H1 (cell line): ENCODE data around the gene TDRKH. TPM values are rescaled to one million over a fixed set of nuclear protein-coding genes. Genes with fewer than 3 reads are reported as not detected.

Source experiments
- ASH2L ChIP-seq: fragments of 200-600, 300-600 bp; sonication (generic); IDR thresholded peaks from one replicate; pipeline ENCODE4 v1.7.1; 2017; ENCODE audit warnings: low read length
- CHD1 ChIP-seq: IDR thresholded peaks from 2 replicates; pipeline ENCODE4 v1.6.1; 2012; ENCODE audit warnings: low read depth, low read length, improper control_type of control experiment
- CHD7 ChIP-seq: fragments of 300-600 bp; sonication (generic); IDR thresholded peaks from 2 replicates; pipeline ENCODE4 v1.7.1; 2012; ENCODE audit warnings: low read length, moderate library complexity, mild to moderate bottlenecking, inconsistent platforms; ENCODE audit not compliant: insufficient replicate concordance
- EZH2 ChIP-seq: fragments of 200-600 bp; sonication (generic); IDR thresholded peaks from 2 replicates; pipeline ENCODE4 v1.7.1; 2012; ENCODE audit warnings: low read depth, mild to moderate bottlenecking, moderate library complexity, low read length, inconsistent platforms; ENCODE audit not compliant: severe bottlenecking
- GTF2F1 ChIP-seq: IDR thresholded peaks from 2 replicates; pipeline ENCODE4 v1.6.1; 2012; ENCODE audit warnings: low read depth, low read length, improper control_type of control experiment, borderline replicate concordance
- PHF8 ChIP-seq: fragments of 200-600 bp; sonication (generic); conservative IDR thresholded peaks from 2 replicates; pipeline ENCODE4 v1.7.1; 2012; ENCODE audit warnings: low read depth, mild to moderate bottlenecking, inconsistent platforms, low read length, moderate library complexity
- SP1 ChIP-seq: IDR thresholded peaks from 2 replicates; pipeline ENCODE4 v1.6.1; 2011; ENCODE audit warnings: low read depth, low read length
- TAF1 ChIP-seq: IDR thresholded peaks from 2 replicates; pipeline ENCODE4 v1.6.1; 2011; ENCODE audit warnings: mild to moderate bottlenecking, low read depth, low read length
- polyA plus RNA-seq, 7 experiments: library from polyadenylated mRNA; depleted of rRNA in 3 of 7; stranded (reverse) in 5 of 7; unstranded in 2 of 7; fragments of >200 nt in 5 of 7; fragments of 200-250 nt in 2 of 7; gene quantifications; 1 replicate in 5 of 7; 2 replicates in 1 of 7; 4 replicates in 1 of 7; pipeline versions ENCODE4 v1.2.1 to v1.2.3, GENCODE V29; 2011 to 2013; ENCODE audit warnings: missing spikeins in 2 of 7, mixed read lengths in 2 of 7
- total RNA-seq: library from RNA; stranded (reverse); fragmentation: NEBNext Ultra II Directional; extraction: Animal tissue kit (Norgen Biotek cat#: 25700); gene quantifications from 2 replicates; pipeline ENCODE4 v1.2.1, GENCODE V29; 2021

The TDRKH gene
- total and polyA plus RNA-seq, 2 of the 8 experiments (the other 6 are each of a cell fraction or from before 2014, with no cell fraction given) = 9.9 to 26.1 TPM

GRCh38 chr1:151829352-151830046, 39.2 kb upstream of the TDRKH start (continued):
- TF ChIP-seq CHD7 = no peak
- TF ChIP-seq PHF8 = no peak
- TF ChIP-seq TAF1 = no peak
- TF ChIP-seq ASH2L = no peak
- TF ChIP-seq SP1 = no peak
- TF ChIP-seq EZH2 = no peak
- no peak for TF ChIP-seq GTF2F1
- TF ChIP-seq CHD1 = no peak
